Muscle layer of duodenum (tissue), 2 donors: ENCODE data around the gene B3GNT9.

Experiments used
- H3K27ac ChIP-seq: one replicate; pipeline ENCODE4 v1.7.0; 2013; ENCODE audit warnings: mild to moderate bottlenecking, low read length
- H3K27me3 ChIP-seq: one replicate; pipeline ENCODE4 v1.7.0; 2013; ENCODE audit warnings: low read depth, mild to moderate bottlenecking, control low read depth, low read length
- H3K36me3 ChIP-seq, 2 donors: one replicate each; pipeline ENCODE4 v1.7.0; 2013; ENCODE audit warnings: low read length in 2 of 2, control low read depth in 1 of 2, mild to moderate bottlenecking in 1 of 2; ENCODE audit not compliant: insufficient read depth in 2 of 2, control insufficient read depth in 1 of 2
- H3K4me1 ChIP-seq, 2 donors: one replicate each; pipeline ENCODE4 v1.7.0; 2013; ENCODE audit warnings: low read length in 2 of 2, mild to moderate bottlenecking in 2 of 2, control low read depth in 1 of 2, moderate library complexity in 1 of 2; ENCODE audit not compliant: insufficient read depth in 2 of 2, control insufficient read depth in 1 of 2
- H3K4me3 ChIP-seq, 2 donors: one replicate each; pipeline ENCODE4 v1.7.0; 2013; ENCODE audit warnings: low read length in 2 of 2, low read depth in 1 of 2, mild to moderate bottlenecking in 1 of 2
- H3K9me3 ChIP-seq, 2 donors: one replicate each; pipeline ENCODE4 v1.7.0; 2013; ENCODE audit warnings: low read length in 2 of 2, control low read depth in 1 of 2, mild to moderate bottlenecking in 1 of 2; ENCODE audit not compliant: control insufficient read depth in 1 of 2
- donor health status: healthy.

Gene B3GNT9

GRCh38 chr16:67104845-67105244 lies 46.0 kb downstream of the B3GNT9 start:
- no peak overlapping the region for H3K27ac ChIP-seq
- H3K9me3 ChIP-seq: no peaks in the 10 kb centered on the region
- H3K36me3 ChIP-seq: no peaks in the 10 kb centered on the region
- peaks cover 4 to 7% of the 10 kb centered on the region in 2 donors for H3K4me1 ChIP-seq
- no peak overlapping the region for H3K4me3 ChIP-seq
- H3K27me3 ChIP-seq: no peaks in the 10 kb centered on the region

- Histone ChIP-seq H3K36me3 (no peaks in the 10 kb centered on the region), H3K27ac (no peak overlapping the region), H3K27me3 (no peaks in the 10 kb centered on the region), H3K4me3 (no peak overlapping the region), H3K4me1 (peaks cover 0 to 3% of the 10 kb centered on the region in 2 donors), H3K9me3 (no peaks in the 10 kb centered on the region)
These were observed 46.7 kb downstream of the B3GNT9 start for GRCh38 chr16:67104061-67104460.

GRCh38 chr16:67101311-67102082 lies 49.3 kb downstream of the B3GNT9 start:
- H3K36me3 ChIP-seq: peaks cover 4 to 6% of the 10 kb centered on the region in 2 donors
- H3K9me3 ChIP-seq: no peaks in the 10 kb centered on the region
- H3K4me3 ChIP-seq: no peak overlapping the region
- H3K4me1 ChIP-seq: no peaks in the 10 kb centered on the region
- no peak overlapping the region for H3K27ac ChIP-seq
- H3K27me3 ChIP-seq: no peaks in the 10 kb centered on the region

- Histone ChIP-seq H3K27ac (no peak overlapping the region), H3K4me1 (no peaks in the 10 kb centered on the region), H3K4me3 (no peak overlapping the region), H3K27me3 (no peaks in the 10 kb centered on the region), H3K36me3 (peaks cover 4 to 6% of the 10 kb centered on the region in 2 donors), H3K9me3 (no peaks in the 10 kb centered on the region)
These were observed 50.1 kb downstream of the B3GNT9 start for GRCh38 chr16:67100569-67101310.

GRCh38 chr16:67098599-67098998 lies 52.2 kb downstream of the B3GNT9 start:
- H3K36me3 ChIP-seq: peaks cover 6% of the 10 kb centered on the region in 2 donors

More at GRCh38 chr16:67098599-67098998, 52.2 kb downstream of the B3GNT9 start:
- Histone ChIP-seq H3K4me3 (no peak overlapping the region), H3K9me3 (no peaks in the 10 kb centered on the region), H3K27ac (no peak overlapping the region), H3K27me3 (no peaks in the 10 kb centered on the region), H3K4me1 (no peaks in the 10 kb centered on the region)
